ENCODE data around the gene PTGDS.

Gene PTGDS

DNA sequence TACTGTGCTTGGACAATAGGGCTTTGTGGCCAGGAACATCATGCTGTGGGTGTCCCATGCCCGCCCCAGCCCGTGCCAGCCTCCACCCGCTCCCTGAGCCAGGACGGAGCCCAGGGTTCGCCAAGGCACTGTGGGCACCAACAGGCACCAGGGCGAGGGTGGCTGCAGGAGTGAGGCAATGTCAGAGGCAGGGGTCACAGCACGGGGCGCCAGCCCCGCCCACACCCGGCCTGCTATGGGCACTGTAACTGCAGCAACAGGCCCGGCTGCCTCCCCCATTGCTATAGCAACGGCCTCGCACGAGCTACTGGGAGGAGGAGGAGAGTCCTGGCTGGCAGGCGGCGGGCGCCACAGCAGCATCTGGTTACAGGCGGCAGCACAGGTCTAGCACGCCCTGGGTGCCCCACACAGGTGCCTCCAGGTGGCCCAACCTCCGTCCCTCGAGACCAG lies 48.2 kb downstream of the PTGDS start:
- no peak for DNase-seq
- TF ChIP-seq POLR2A (IDR thresholded peaks at IDR 0.05; ENCODE audit: low read length) (no peak), GATA1 (IDR thresholded peaks at IDR 0.05; ENCODE audit: low read depth, low read length) (no peak)

DNA sequence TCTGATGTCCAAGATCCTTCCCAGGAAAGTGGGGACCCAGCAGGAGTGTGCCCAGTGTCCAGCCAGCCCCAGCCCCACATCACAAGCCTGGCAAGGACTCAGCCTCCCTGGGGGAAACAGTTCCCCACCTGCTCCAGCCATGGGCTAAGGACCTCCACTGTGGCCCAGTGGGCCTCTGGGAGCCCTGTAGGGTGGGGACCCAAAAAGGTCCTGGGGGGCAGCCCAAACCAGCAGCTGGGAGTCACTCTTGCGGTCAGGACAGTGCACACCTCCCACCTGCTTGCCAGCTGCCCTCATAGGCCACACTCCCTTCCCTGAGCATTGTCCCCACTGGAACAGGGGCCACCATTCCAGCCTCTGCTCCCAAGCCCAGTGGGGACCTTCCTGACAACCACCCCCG lies 49.1 kb downstream of the PTGDS start:
- TF ChIP-seq GATA1 (IDR thresholded peaks at IDR 0.05; ENCODE audit: low read depth, low read length) (no peak), POLR2A (IDR thresholded peaks at IDR 0.05; ENCODE audit: low read length) (no peak)
- no peak for DNase-seq

DNA sequence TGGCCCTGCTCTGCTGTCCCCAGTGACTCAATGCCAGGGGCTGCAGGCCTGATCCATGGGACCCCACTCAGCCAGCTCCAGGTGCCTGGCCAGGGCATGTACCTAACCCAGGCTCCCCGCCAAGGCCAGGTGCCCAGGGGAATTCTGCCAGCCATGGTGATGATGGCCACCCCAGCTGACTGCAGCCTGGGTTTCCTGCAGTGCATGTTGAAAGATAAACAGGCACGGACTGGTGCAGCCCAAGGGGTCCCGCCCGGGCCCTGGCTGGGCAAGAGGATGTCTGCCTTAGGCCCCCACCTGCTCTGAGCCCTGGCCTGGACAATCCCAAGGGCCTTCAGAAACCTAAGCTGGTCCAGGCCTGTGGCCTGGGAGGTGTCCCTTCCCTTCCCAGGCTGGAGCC lies 49.5 kb downstream of the PTGDS start:
- no peak for DNase-seq
- no peak for TF ChIP-seq GATA1 (IDR thresholded peaks at IDR 0.05; ENCODE audit: low read depth, low read length)
- TF ChIP-seq POLR2A (IDR thresholded peaks at IDR 0.05; ENCODE audit: low read length) = no peak

DNA sequence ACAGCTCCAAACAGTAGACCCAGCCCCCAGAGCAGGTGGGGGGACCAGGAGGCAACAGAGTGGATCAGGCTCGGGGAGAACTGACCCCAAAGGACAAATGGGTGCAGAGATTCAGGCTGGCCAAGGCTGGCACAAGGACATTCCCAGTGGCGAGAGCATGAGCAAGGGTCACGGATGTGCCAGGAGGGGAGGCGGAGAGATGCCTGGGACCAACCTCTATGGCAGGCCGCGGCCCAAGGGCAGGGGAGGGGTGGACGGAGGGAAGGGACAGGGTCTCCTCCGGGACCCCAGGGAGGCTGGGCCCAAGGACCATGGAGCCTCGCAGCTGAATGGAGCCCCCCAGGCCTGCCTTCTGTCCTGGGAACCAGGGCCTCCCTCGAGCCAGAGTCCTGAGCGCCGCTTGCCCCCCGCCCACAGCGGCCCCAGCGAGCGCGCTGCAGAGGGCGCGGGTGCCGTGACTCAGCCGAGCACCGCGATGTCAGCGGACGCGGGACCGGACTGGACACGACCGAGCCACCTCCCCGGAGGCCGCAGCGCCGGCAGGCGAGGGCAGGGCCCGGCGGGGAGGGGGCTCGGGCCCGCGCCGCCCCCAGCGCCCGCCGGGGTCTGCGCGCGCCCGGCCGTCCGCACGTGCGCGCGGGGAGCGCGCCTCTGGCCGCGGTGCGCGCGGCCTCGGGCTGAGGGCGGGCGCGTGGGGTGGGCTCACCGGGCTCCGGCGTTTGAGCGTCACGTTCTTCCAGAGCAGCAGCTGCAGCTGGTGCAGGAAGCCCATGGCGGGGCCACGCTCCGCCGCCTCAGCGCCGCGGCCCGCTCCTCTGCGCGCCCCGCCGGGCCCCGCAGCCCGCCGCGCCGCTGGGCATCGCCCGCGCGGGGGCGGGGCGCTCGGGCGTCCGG lies 50.3 kb downstream of the PTGDS start, which contains the start of gene ABCA2:
ABCA2 (minus strand) TSS at position 869 of the 894 bp plus-strand sequence; CDS start at position 772, 97 bp downstream.
- no peak for DNase-seq
- no peak for TF ChIP-seq GATA1 (IDR thresholded peaks at IDR 0.05; ENCODE audit: low read depth, low read length)
- no peak for TF ChIP-seq POLR2A (IDR thresholded peaks at IDR 0.05; ENCODE audit: low read length)

DNA sequence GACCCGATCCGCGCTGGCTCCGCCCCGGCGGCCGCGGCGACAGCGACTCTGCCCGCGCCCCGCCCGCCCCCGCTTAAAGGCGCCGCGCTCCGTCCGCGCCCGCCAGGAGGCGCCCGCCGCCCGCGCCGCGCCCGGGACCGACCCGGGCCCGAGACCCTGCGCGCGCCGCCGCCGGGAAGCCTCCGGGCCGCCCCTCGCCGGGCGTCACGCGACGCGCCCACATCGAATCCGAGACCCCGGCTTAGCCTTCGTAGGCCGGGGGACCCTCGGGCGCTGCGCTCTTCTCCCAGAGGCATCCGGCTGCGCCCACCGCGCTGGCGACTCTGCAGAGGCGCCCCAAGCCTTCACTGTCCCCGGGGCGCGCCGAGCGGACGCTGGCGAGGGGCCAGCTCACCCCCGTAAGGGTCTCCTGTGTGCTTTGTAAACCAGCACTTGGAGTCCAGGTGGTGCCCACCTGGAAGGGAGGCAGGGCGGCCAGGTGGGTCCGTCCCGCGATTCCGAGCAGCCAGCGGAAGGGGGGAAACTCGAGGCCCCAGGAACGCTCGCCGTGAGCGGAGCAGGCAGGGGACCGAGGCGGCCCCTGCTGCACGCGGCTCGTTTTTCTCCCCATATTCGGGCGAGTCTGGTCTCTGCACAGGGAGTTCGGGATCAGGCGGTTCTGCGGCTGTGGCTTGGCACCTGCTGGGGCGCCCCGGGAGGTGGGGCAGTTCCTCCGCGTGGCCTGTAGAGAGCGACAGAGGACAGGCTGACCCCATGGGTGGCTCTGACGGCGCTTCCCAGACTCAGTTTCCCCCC lies 51.2 kb downstream of the PTGDS start:
- peak; percentile 76 to 88 for DNase-seq

DNA sequence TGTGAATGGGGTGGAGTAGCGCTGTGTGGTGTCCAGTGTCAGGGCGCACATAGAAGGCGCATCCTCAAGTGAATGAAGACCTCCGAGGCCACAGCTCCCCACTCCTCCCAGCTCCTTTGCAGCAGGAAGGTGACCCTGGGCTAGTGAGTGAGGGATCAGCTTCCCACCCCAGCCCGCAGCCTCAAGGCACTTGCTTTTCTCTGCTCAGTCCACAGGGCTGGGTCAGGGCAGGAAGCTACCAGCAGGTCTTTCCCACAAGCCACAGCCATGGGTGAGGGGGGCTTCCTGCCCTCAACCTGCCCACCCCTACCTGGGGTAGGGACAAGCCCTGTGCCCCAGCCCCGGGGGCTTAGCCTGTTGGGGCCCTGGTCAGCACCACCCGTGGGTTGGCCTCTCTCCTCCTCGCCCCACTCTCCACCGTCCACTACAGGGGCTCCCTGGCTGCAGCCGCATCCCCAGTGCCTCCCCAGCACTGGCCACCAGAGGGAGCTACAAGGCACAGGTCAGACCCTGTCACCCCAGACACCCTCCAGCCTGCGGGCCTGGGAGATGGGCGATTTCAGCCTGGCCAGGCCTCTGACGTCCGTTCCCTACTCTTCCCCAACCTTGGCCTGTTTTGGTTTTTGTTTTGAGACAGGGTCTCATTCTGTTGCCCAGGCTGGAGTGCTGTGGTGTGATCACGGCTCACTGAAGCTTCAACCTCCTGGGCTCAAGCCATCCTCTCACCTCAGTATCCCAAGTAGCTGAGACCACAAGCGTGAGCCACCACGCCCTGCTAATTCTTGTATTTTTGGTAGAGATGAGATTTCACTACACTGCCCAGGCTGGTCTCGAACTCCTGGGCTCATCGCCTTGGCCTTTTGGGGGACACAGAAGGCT lies 52.0 kb downstream of the PTGDS start:
- DNase-seq = peak; percentile 69 to 83
- no peak for TF ChIP-seq GATA1 (IDR thresholded peaks at IDR 0.05; ENCODE audit: low read depth, low read length)
- no peak for TF ChIP-seq POLR2A (IDR thresholded peaks at IDR 0.05; ENCODE audit: low read length)

More for the DNA sequence above, 51.2 kb downstream of the PTGDS start:
- TF ChIP-seq POLR2A (IDR thresholded peaks at IDR 0.05; ENCODE audit: low read length) = no peak
- no peak for TF ChIP-seq GATA1 (IDR thresholded peaks at IDR 0.05; ENCODE audit: low read depth, low read length)

DNA sequence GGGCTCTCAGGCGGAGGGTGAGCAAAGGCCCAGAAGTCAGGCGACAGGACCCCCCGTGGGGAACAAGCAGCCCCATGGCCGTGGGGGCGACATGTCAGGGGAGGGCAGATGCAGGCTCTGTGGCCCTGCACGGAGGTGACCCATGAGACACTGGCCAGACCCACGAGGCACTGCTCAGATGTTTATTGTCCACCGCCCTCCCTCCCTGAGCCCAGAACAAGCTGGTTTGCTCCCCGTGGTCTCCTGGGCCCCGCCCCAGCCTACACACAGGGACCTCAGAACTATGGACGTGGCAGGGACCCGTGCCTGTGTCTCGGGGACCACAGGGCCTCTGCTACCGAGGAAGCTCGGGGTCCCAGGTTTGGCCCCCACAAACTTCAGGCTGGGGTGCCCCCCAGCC lies 52.7 kb downstream of the PTGDS start:
- TF ChIP-seq GATA1 (IDR thresholded peaks at IDR 0.05; ENCODE audit: low read depth, low read length) (no peak), POLR2A (IDR thresholded peaks at IDR 0.05; ENCODE audit: low read length) (no peak)
- DNase-seq = no peak

DNA sequence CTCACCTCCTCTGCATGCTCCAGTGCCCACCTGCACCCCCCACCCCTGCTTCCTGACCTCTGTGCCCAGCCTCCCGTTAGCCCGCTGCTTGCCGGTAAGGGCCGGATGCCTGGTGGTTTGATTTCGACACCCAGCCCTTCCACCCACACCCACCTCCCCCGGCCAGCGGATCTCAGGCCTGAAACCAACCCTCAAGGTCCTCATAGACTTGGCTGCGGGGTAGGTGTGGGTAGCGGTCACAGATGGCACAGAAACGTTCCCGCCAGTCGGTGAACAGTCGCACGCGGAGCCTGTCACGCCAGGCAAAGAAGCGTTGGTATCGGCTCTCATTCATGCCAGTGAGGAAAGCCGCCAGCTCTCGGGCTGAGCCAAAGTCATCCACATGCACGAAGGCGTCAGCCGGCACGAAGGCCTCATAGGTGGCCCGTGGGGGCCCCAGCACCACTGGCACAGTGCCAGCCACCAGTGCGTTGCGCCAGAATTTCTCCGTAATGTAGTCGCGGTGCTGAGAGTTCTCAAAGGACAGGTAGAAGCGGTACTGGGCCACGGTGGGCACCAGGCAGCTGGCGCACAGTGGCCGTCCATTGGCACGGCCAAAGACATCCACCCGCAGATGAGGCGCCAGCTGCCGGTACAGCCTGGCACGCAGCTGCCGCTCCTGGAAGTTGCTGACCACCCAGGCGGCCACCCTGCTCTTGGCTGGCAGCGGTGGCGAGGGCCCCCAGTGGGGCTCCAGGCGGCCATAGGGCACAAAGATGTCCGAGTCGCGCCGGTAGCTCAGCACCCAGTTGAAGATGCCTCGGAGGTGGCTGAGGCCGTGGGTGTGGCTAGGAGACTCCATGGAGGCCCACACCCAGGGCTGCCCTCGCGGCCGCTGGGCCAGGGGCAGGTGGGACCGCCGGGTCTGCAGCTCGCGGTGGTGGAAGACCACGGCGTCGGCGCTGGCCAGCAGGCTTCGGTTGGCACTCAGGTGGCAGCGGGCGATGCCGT lies 53.5 kb downstream of the PTGDS start:
- TF ChIP-seq POLR2A (IDR thresholded peaks at IDR 0.05; ENCODE audit: low read length) (no peak), GATA1 (IDR thresholded peaks at IDR 0.05; ENCODE audit: low read depth, low read length) (no peak)
- no peak for DNase-seq

All from erythroblast (primary cell).